Natural killer cell (primary cell): Measurements from ENCODE around the gene RAB20. TPM values are rescaled to one million over a fixed set of nuclear protein-coding genes. Genes with fewer than 3 reads are reported as not detected.

Experiments
- ATAC-seq, 3 donors: fragments of 150-1000 bp in 2 of 3; fragments of 200-7000 bp in 1 of 3; cut with Tn5 transposase; 1 replicate in 1 of 3; 2 replicates in 2 of 3; pipeline ENCODE4 v1.10.0; 2021; ENCODE audit warnings: mild to moderate bottlenecking in 2 of 3, moderate library complexity in 2 of 3
- DNase-seq, 2 donors: peaks; one replicate each; pipeline versions ENCODE4 v3.0.0 to v3.0.0-alpha.2; 2013 to 2021; ENCODE audit warnings: mixed read lengths in 1 of 2
- H3K27ac ChIP-seq: one replicate; pipeline ENCODE4 v1.5.1; 2013; ENCODE audit warnings: mild to moderate bottlenecking, low read length
- H3K27me3 ChIP-seq: one replicate; pipeline ENCODE4 v1.6.1; 2013; ENCODE audit warnings: low read length; ENCODE audit not compliant: control insufficient read depth, insufficient read depth
- H3K36me3 ChIP-seq: one replicate; pipeline ENCODE4 v1.6.1; 2013; ENCODE audit warnings: low read length; ENCODE audit not compliant: control insufficient read depth, insufficient read depth
- H3K4me1 ChIP-seq: one replicate; pipeline ENCODE4 v1.6.1; 2013; ENCODE audit warnings: low read length; ENCODE audit not compliant: control insufficient read depth, insufficient read depth
- H3K4me3 ChIP-seq: one replicate; pipeline ENCODE4 v1.5.1; 2013; ENCODE audit warnings: low read length
- H3K9me3 ChIP-seq: one replicate; pipeline ENCODE4 v1.6.1; 2013; ENCODE audit warnings: low read length; ENCODE audit not compliant: control insufficient read depth, insufficient read depth
- H3K27ac Mint-ChIP-seq, 2 donors: one replicate each; pipeline ENCODE4 v1.8.0; 2022; ENCODE audit warnings: mild to moderate bottlenecking in 2 of 2, mixed read lengths in 2 of 2, moderate library complexity in 1 of 2
- H3K27me3 Mint-ChIP-seq, 2 donors: one replicate each; pipeline ENCODE4 v1.8.0; 2022; ENCODE audit warnings: low read depth in 2 of 2, mixed read lengths in 2 of 2
- H3K36me3 Mint-ChIP-seq: one replicate; pipeline ENCODE4 v1.8.0; 2022; ENCODE audit warnings: mixed read lengths
- H3K4me1 Mint-ChIP-seq, 2 donors: one replicate each; pipeline ENCODE4 v1.8.0; 2022; ENCODE audit warnings: mixed read lengths in 2 of 2
- H3K4me3 Mint-ChIP-seq: one replicate; pipeline ENCODE4 v1.8.0; 2022; ENCODE audit warnings: mild to moderate bottlenecking, moderate library complexity, mixed read lengths
- H3K9me3 Mint-ChIP-seq, 2 donors: one replicate each; pipeline ENCODE4 v1.8.0; 2022; ENCODE audit warnings: mixed read lengths in 2 of 2
- WGBS: methylation state at CpG from one replicate; pipeline ENCODE4 v1.1.7; 2013; ENCODE audit warnings: missing lambda C conversion rate; ENCODE audit not compliant: insufficient coverage; 5-methylcytosine and 5-hydroxymethylcytosine counted together
- intact Hi-C: fragments of 100-400 bp; cut with micrococcal nuclease; formaldehyde crosslinking; loops from one replicate; pipeline ENCODE4 v1.14.2; 2022
- total RNA-seq, 4 donors: library from RNA; stranded (reverse); fragments of 120-200 nt in 1 of 4; gene quantifications; one replicate each; pipeline versions ENCODE4 v1.2.3 to v1.2.4, GENCODE V29; 2013 to 2022
- TF ChIP-seq, protein P1 (sequence below): fragments of 200-600 bp; IDR thresholded peaks from one replicate; pipeline ENCODE4 v1.8.0; 2022; ENCODE audit warnings: antibody characterized with exemption

RAB20 gene
- total RNA-seq, 3 donors from 2014 or later (not counting 1 experiment from before 2014, with no cell fraction given), result 1.0 to 3.3 (median 1.2) TPM

DNA sequence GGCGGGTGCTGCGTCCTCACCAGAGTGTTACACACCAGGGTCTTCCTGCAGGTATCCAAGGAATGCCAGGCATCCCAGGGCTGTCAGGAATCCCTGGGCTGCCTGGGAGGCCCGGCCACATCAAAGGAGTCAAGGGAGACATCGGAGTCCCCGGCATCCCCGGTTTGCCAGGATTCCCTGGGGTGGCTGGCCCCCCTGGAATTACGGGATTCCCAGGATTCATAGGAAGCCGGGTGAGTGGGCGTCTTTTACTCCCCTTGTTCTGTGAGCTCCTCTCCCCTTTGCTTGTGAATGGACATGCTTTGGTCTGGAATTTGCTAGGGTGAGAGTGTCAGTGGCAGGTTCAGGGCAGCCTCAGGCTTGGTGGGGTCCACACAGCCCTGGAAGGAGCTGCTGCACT, 75.9 kb downstream of the RAB20 start:
- ATAC-seq, result no peak
- 81% methylated on average over 9 of the region's 9 CpGs for WGBS
- Histone ChIP-seq H3K4me1 (no peaks in the 10 kb centered on the region), H3K36me3 (no peaks in the 10 kb centered on the region), H3K9me3 (no peaks in the 10 kb centered on the region), H3K27me3 (no peaks in the 10 kb centered on the region), H3K4me3 (no peak overlapping the region), H3K27ac (no peak overlapping the region)
- peaks cover 0 to 5% of the 10 kb centered on the region in 2 donors for H3K27me3 Mint-ChIP-seq
- H3K27ac Mint-ChIP-seq, result no peak overlapping the region
- no peaks in the 10 kb centered on the region for H3K4me1 Mint-ChIP-seq
- TF ChIP-seq, protein P1, sequence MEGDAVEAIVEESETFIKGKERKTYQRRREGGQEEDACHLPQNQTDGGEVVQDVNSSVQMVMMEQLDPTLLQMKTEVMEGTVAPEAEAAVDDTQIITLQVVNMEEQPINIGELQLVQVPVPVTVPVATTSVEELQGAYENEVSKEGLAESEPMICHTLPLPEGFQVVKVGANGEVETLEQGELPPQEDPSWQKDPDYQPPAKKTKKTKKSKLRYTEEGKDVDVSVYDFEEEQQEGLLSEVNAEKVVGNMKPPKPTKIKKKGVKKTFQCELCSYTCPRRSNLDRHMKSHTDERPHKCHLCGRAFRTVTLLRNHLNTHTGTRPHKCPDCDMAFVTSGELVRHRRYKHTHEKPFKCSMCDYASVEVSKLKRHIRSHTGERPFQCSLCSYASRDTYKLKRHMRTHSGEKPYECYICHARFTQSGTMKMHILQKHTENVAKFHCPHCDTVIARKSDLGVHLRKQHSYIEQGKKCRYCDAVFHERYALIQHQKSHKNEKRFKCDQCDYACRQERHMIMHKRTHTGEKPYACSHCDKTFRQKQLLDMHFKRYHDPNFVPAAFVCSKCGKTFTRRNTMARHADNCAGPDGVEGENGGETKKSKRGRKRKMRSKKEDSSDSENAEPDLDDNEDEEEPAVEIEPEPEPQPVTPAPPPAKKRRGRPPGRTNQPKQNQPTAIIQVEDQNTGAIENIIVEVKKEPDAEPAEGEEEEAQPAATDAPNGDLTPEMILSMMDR, result no peak
- no peak overlapping the region for H3K4me3 Mint-ChIP-seq
- no peak for DNase-seq
- no peaks in the 10 kb centered on the region for H3K36me3 Mint-ChIP-seq
- intact Hi-C loops, result no loop called here
- H3K9me3 Mint-ChIP-seq, result no peaks in the 10 kb centered on the region

DNA sequence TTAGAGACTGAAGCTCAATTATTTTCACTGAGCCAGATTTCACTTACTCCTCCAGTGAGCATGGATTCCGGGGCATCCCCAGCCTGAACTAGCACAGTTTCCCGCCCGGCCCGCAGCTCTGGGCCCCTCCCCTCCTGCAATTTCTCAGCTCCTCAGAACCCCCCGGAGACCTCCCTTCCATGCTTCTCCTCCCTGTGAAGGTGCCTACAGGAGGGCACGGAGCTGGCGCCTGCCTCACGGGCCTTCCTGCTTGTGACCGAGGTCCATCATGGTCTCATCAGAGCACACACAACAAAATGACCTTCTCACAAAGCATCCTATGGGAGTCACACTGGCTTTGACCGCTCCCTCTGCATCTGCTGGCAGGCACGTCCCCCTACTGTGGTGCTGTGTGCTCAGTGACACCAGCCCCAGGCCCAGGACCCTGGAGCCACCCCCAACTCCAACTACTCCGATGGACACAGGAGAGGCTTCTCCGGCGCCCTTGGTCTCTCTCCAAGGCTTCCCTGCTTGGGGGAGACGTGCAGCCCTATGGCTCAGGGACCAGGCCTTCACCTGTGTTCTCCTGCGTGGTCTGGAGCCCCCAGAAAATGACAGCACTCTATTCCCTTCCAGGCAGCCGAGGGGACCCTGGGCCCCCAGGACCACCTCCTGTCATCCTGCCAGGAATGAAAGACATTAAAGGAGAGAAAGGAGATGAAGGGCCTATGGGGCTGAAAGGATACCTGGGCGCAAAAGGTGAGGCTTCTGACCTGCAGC, 77.1 kb downstream of the RAB20 start:
- ATAC-seq (no peak), DNase-seq (no peak)
- H3K4me1 ChIP-seq, result no peaks in the 10 kb centered on the region
- H3K4me1 Mint-ChIP-seq, result no peaks in the 10 kb centered on the region
- intact Hi-C loops, result no loop called here
- WGBS, result 83% methylated on average over 18 of the region's 18 CpGs
- no peaks in the 10 kb centered on the region for H3K9me3 Mint-ChIP-seq
- no peak overlapping the region for H3K4me3 Mint-ChIP-seq
- TF ChIP-seq, protein P1, result no peak
- H3K27ac Mint-ChIP-seq, result no peak overlapping the region
- H3K9me3 ChIP-seq, result no peaks in the 10 kb centered on the region
- no peak overlapping the region for H3K4me3 ChIP-seq
- no peaks in the 10 kb centered on the region for H3K36me3 Mint-ChIP-seq
- H3K36me3 ChIP-seq, result no peaks in the 10 kb centered on the region
- no peaks in the 10 kb centered on the region for H3K27me3 ChIP-seq
- H3K27ac ChIP-seq, result no peak overlapping the region
- H3K27me3 Mint-ChIP-seq, result peaks cover 1 to 5% of the 10 kb centered on the region in 2 donors

DNA sequence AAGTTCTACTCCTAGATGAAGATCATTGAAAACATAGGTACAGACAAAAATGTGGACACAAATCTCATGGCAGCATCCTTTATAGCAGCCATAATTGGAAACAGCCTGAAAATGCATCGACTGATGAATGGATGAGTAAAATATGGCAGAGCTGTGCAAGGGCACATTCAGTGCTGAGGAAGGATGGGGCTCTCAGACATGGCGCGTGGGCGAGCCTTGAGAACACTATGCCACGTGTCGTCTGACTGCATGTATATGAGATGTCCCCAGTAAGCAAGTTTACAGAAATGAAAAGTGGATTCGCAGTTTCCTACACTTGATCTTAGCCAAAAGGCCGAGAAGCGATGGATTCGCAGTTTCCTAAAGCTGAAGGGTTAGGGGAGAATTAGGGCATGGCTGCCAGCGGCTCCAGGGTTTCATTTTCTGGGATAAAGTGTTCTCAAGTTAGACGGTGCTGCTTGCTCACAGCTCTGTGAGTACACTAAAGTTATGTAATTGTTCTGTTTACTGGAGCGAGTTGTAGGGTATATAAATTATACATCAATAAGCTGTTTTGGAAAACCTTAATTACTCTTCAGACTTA, 78.0 kb downstream of the RAB20 start:
- intact Hi-C loops, result no loop called here
- Histone ChIP-seq H3K9me3 (no peaks in the 10 kb centered on the region), H3K27ac (no peak overlapping the region), H3K36me3 (no peaks in the 10 kb centered on the region), H3K27me3 (no peaks in the 10 kb centered on the region), H3K4me3 (no peak overlapping the region), H3K4me1 (no peaks in the 10 kb centered on the region)
- Mint-ChIP-seq H3K27ac (no peak overlapping the region), H3K4me3 (no peak overlapping the region), H3K9me3 (no peaks in the 10 kb centered on the region), H3K27me3 (peaks cover 5 to 8% of the 10 kb centered on the region in 2 donors), H3K4me1 (no peaks in the 10 kb centered on the region), H3K36me3 (no peaks in the 10 kb centered on the region)
- ATAC-seq (no peak), DNase-seq (no peak)
- TF ChIP-seq, protein P1, result no peak
- WGBS, result 89% methylated on average over 12 of the region's 13 CpGs
